22Rv1 (cell line): ENCODE results near the gene SLC2A1.

ENCODE experiments used
- CTCF ChIP-seq: fragments of 450-650 bp; IDR thresholded peaks from 2 replicates; pipeline ENCODE4 v1.5.1; 2017; ENCODE audit warnings: mild to moderate bottlenecking
- ZFX ChIP-seq: fragments of 450-650 bp; IDR thresholded peaks from 2 replicates; pipeline ENCODE4 v1.6.1; 2017; ENCODE audit warnings: antibody characterized with exemption, borderline replicate concordance

- no peak for TF ChIP-seq CTCF
- TF ChIP-seq ZFX: no peak
Measured at GRCh38 chr1:43005460-43006361, 47.0 kb upstream of the SLC2A1 start.
